GM21528 (cell line): ENCODE data around the gene STAMBP.

ENCODE experiments used
- ATAC-seq: cut with Tn5 transposase; IDR thresholded peaks from one replicate; pipeline ENCODE4 v1.9.1; 2021; ENCODE audit warnings: mild to moderate bottlenecking, moderate library complexity; ENCODE audit not compliant: unreplicated experiment, low FRiP score

STAMBP gene

GRCh38 chr2:73922681-73923080, 93.9 kb downstream of the STAMBP start:
- no peak for ATAC-seq
